ENCODE data around the gene IGF2BP2.
"Not testable (repeated sequence)": the region's sequence is repeated elsewhere in the genome, so short reads cannot be mapped to it uniquely, and the experiment has no call there.

The IGF2BP2 gene

DNA sequence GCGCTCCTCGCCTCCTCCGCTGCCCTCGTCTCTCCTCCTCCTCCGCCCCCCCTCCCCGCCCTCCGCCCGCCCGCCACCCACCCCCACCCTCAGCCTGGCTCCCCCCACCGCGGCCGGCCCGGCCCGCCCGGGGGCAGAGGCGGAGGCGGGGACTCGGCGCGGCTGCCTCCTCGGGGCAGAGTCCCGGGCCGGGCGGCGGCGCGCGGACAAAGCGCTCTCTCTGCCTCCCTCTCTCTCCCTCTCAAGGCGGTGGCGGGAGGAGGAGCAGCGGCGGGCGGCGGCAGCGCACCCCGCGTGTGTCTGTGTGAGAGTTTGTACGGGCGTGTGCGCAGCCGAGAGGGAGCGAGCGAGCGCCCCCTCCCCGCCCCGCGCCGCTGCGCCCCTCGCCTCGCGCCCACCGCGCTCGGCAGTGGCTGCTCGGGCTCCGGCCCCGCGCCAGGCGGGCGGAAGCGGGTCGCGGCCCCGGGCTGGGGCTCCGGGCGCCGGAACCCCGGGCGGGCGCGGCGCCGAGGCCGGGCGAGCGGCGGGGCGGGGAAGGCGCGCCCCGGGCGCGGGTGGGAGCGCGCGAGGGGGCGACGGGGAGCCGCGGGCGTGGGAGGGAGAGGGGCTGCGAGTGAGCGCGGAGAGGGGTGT is at the start of gene IGF2BP2:
TSS of gene IGF2BP2 (minus strand) at position 37 of the 633 bp plus-strand sequence. CDS start 82 bp downstream, outside the sequence.
- peak; percentile 94 for DNase-seq

- DNase-seq = no peak
These were observed 49.3 kb upstream of the IGF2BP2 start for GRCh38 chr3:185874119-185874518.

DNA sequence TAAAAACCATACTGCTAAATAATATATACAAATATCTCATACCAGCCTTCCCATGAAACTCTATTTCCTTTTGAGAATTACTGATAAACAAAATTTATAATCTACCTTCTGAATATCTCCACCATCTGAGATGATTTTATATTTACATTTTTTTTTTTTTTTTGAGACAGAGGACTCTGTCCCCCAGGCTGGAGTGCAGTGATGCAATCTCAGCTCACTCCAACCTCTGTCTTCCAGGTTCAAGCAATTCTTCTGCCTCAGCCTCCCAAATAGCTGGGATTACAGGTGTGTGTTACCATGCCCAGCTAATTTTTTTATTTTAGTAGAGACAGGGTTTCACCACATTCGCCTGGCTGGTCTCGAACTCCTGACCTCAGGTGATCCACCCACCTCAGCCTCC is 42.8 kb upstream of the IGF2BP2 start:
- DNase-seq = no peak

DNA sequence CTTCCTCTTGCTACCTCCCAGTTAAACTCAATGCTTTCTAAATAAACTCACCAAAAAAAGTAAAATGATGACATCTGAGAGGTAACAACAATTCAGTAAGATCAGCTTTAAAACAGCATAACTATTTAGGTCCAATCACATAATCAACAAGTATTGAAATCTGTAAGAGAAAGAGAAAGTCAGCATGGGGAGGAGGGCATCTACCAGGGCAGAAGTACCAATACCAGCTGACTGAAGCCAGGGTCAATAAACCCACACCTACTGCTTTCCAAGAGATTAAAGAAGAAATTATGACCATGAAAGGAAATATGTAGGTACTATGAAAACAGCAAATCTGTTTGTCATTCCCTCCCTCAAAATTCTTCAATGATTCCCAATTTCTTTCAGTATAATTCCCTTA is 42.2 kb upstream of the IGF2BP2 start:
- no peak for DNase-seq

DNA sequence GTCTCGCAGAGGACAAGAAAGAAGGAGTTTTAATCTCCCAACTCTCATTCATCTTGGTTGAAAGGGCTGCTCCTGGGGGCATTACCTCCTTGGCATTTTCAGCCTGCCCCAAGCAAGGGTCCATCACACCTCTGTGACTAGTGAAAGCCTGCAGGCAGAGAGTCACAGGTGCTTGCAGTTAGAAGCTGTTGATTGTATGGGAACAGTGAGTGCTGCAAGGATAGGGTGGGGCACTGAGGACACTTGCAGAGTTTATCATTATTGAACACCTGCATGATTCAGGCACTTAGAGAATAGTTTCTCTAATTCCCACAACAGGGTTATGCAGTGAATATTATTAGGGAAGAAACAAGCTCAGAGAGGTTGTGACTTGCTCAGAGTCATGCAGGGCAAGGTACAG is 41.7 kb upstream of the IGF2BP2 start:
- DNase-seq = no peak

DNA sequence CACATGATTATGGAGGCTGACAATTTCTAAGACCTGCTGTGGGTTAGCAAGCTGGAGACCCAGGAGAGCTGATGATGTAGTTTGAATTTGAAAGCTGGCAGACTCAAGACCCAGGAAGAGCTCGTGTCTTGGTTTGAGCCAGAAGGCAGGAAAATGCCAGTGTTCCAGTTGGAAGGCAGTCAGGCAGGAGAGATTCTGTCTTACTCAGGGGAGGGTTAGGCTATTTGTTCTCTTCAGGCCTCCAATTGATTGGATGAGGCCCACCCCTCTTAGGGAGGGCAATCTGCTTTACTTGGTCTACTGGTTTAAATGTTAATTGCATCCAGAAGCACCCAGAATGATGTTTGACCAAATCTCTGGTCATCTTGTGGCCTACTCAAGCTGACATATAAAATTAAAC is 40.4 kb upstream of the IGF2BP2 start:
- DNase-seq = peak; percentile 26

DNA sequence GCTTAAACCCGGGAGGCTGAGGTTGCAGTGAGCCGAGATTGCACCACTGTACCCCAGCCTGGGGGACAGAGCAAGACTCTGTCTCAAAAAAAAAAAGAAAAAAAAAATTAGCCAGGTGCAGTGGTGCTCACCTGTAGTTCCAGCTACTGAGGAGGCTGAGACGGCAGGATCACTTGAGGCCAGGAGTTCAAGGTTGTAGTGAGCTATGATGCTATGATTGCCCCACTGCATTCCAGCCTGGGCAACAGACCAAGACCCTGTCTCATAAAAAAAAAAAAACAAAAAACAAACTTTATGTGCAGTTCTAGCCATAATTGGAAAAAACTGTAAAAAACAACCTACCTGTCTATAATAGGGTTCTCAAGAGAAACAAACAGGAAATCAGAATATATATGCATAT is 39.9 kb upstream of the IGF2BP2 start:
- no peak for DNase-seq

DNA sequence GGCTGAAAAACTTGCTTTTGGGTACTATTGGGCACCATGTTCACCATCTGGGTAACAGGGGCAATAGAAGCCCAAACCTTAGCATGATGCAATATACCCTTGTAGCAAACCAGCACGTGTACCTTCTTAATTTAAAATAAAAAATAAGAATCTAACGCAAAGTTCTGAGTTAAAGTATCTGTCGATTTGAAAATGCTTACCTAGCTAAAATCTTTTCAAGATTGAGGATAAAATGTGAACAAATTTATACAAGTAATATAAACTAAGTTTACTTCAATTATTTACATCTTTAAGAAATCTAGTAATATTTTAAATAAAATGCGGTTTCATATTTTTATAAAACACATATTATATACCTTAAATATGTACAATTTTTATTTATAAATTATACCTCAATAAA is 38.1 kb upstream of the IGF2BP2 start:
- DNase-seq = no peak

GRCh38 chr3:185859294-185859972 is 34.6 kb upstream of the IGF2BP2 start:
- no peak for DNase-seq

- DNase-seq = no peak
These were observed 33.8 kb upstream of the IGF2BP2 start for GRCh38 chr3:185858502-185859225.

DNA sequence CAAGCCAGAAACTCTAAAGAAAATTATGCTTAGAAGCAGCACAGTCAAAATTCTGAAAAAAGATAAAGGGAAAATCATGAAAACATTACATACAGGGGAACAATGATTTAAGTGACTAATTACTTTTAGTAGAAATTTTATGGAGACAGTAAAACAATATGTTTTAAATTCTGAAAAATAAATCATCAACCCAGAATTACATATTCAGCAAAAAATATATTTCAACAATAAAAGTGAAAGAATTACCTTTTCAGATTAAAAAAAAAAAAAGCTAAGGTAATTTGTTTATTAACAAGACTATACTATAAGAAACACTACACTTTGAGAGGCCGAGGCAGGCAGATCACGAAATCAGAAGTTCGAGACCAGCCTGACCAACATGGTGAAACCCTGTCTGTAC is 32.4 kb upstream of the IGF2BP2 start:
- no peak for DNase-seq

- DNase-seq = no peak
These were observed 31.8 kb upstream of the IGF2BP2 start for GRCh38 chr3:185856652-185857051.

- DNase-seq = not testable (repeated sequence)
These were observed 28.9 kb upstream of the IGF2BP2 start for GRCh38 chr3:185853771-185854170.

- no peak for DNase-seq
These were observed 27.8 kb upstream of the IGF2BP2 start for GRCh38 chr3:185852635-185853034.

DNA sequence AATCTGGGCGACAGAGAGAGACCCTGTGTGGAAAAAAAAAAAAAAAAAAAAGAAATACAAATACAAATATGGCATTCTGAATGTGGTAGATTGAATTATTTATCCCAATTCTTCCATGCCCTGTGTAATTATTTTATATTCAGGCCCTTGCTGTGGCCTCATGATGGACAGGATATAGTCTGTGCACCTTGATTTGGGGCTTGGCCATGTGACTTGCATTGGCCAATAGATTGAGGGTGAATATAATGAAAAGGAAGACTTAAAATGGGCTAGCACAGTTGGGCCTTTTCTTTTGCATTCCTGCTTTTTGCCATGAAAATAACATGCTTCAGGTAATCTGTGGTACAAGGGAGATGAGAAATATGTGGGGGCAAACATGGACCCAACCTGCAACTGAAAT is 27.1 kb upstream of the IGF2BP2 start:
- DNase-seq = no peak

DNA sequence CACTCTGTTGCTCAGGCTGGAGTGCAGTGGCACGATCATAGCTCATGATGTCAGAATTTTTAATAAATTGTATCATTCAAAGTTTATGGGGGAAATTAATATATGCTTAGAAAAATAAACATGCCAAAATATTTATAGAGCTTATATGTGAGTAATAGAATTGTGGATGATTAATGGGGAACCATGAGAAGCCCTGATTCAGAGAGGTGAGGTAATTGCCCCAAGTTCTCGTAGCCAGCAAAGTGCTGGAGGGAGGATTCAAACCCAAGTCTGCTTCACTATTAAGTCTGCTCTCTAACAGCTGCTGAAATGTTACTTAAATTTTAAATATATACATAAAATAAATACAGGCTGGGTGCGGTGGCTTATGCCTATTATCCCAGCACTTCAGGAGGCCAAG is 26.2 kb upstream of the IGF2BP2 start:
- DNase-seq = no peak

DNA sequence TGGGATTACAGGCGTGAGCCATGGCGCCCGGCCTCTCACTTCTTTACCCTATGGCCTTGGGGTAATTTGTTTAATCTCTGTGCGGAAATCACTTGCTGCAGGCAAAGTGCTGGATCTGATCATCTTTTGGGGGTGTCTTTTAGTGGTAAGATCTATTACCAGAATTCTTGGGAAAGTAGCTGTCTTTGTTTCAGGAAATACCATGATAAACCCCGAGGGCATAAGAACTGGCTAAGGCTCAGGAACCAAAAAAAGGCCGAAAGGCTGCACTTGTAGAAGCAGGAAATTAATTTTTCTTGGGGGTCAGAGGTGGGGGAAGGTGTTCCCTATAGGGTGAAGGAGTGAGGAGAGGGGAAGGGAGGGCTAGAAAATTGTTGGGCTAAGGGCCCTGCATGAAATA is 22.7 kb upstream of the IGF2BP2 start:
- no peak for DNase-seq

GRCh38 chr3:185846037-185846436 is 21.2 kb upstream of the IGF2BP2 start:
- no peak for DNase-seq

DNA sequence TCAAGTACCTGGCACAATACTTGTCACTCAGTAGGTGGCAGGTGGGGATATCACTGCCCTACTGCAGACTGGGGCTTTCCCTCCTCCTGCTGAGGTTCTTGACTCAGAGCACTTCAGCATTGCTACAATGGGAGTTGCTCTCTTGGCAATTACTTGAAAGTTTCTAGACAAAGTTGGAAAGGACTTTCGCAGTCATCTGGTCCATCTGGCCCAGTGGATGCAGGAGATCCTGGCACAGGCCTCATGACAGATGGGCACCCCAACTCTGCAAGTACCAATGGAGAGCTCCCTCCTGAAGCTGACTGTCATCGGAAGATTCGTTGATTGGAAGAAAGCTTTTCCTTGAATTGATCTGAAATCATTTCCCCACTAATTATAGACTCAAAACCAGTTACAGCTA is 19.2 kb upstream of the IGF2BP2 start:
- DNase-seq = no peak

DNA sequence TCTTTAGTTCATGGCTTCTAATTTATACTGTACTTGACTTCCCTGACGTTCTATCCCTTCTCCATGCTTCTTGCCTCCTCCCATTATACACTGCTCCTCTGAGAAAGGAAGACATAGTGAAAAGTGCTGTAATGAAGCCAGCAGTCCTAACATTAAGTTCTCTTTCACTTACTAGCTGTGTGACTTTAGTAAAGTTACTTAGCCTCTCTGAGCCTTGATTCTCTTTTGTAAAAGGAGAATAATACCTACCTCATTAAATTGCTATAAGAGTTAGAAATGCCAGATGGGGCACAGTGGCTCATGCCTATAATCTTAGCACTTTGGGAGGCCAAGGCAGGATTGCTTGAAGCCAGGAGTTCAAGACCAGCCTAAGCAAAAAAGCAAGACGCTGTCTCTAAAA is 18.8 kb upstream of the IGF2BP2 start:
- DNase-seq = no peak

DNA sequence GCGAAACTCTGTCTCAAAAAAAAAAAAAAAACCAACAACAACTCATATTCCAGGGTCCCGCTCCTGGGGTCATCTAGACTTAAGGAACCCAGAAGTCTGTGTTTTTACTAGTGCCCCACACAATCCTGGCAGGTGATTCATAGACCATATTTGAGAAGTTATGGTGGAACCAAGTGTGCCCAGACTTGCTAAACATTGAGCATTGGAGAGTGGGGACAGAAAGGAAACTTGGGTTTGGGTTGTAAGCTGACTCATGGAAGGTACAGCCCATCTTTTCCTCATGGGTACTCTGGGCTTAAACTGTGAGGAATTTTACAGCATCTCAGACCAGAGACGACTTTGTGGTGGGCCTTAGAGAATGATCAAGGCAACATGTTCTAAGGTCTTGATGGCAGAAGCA is 18.3 kb upstream of the IGF2BP2 start:
- no peak for DNase-seq

- no peak for DNase-seq
These were observed 17.4 kb upstream of the IGF2BP2 start for GRCh38 chr3:185842241-185842640.

GRCh38 chr3:185838417-185838989 is 13.7 kb upstream of the IGF2BP2 start:
- DNase-seq = not testable (repeated sequence)

DNA sequence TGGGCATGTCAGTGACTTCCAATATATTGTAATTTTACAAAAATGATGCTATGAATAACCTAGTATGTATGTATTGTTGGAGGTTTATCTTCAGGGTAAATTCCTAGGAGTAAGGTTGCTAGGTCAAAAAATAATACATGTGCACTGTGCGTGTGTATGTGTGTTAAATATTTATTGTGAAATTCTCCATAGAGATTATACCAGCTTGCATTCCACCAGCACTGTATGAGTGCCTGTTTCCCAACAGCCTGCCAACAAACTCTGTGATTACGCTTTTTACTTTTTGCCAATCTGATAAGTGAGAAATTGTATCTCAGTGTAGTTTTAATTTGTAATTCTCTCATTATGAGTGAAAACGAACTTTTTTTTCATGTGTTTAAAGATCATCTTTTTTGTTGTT is 12.6 kb upstream of the IGF2BP2 start:
- no peak for DNase-seq
